Right lobe of liver (tissue), 4 donors: ENCODE measurements around the gene MYL2.

Experiments used
- CTCF ChIP-seq, 4 donors: fragments of 200-600 bp in 3 of 4; fragments of 450-650 bp in 1 of 4; IDR thresholded peaks; one replicate each; pipeline versions ENCODE4 v1.5.1 to v1.8.0; 2016 to 2022; ENCODE audit warnings: antibody characterized with exemption in 4 of 4, mild to moderate bottlenecking in 2 of 4
- POLR2A ChIP-seq: fragments of 450-650 bp; IDR thresholded peaks from one replicate; pipeline ENCODE4 v1.6.1; 2017; ENCODE audit warnings: antibody characterized with exemption, mild to moderate bottlenecking
- donor health status: DM: no; HTN: no; CAD: no.
- donor health status: DM: no; HTN: no; CAD: no.
- donor health status: DM: no; HTN: yes; CAD: no.

- no peak for TF ChIP-seq CTCF (IDR thresholded peaks at IDR 0.05)
- TF ChIP-seq POLR2A: no peak
Observed at GRCh38 chr12:110901401-110901800, 19.0 kb downstream of the MYL2 start.
